Measurements from ENCODE around the gene VPS13C. TPM values are rescaled to one million over a fixed set of nuclear protein-coding genes. Genes with fewer than 3 reads are reported as not detected.

The VPS13C gene
- total RNA-seq, 1 experiment from 2014 or later, result 23.4 TPM

GRCh38 chr15:62075595-62076277 is 15.5 kb upstream of the VPS13C start:
- in situ Hi-C loops (cut with HindIII; ENCODE audit: low sequenced_read_pairs), result no loop called here
- no peak for DNase-seq (ENCODE audit: low spot score)

- in situ Hi-C loops (cut with HindIII; ENCODE audit: low sequenced_read_pairs), result no loop called here
- peak; percentile 64 for DNase-seq (ENCODE audit: low spot score)
Observed at GRCh38 chr15:62071711-62072308, 11.6 kb upstream of the VPS13C start.

- DNase-seq (ENCODE audit: low spot score), result no peak
- in situ Hi-C loops (cut with HindIII; ENCODE audit: low sequenced_read_pairs), result no loop called here
Observed at GRCh38 chr15:62069551-62069950, 9.3 kb upstream of the VPS13C start.

- no peak for DNase-seq (ENCODE audit: low spot score)
- in situ Hi-C loops (cut with HindIII; ENCODE audit: low sequenced_read_pairs), result no loop called here
Observed at GRCh38 chr15:62068810-62069167, 8.5 kb upstream of the VPS13C start.

GRCh38 chr15:62068071-62068809 is 8.0 kb upstream of the VPS13C start:
- DNase-seq (ENCODE audit: low spot score), result no peak
- in situ Hi-C loops (cut with HindIII; ENCODE audit: low sequenced_read_pairs), result no loop called here

- peak; percentile 35 for DNase-seq (ENCODE audit: low spot score)
- in situ Hi-C loops (cut with HindIII; ENCODE audit: low sequenced_read_pairs), result no loop called here
Observed at GRCh38 chr15:62067448-62068044, 7.3 kb upstream of the VPS13C start.

- in situ Hi-C loops (cut with HindIII; ENCODE audit: low sequenced_read_pairs), result no loop called here
- DNase-seq (ENCODE audit: low spot score), result peak; percentile 72
Observed at GRCh38 chr15:62066663-62067447, 6.6 kb upstream of the VPS13C start, which contains the start of gene C2CD4A. TSS of gene C2CD4A (plus strand) at chr15:62066977. CDS start at chr15:62067614, 637 bp downstream.

- no peak for DNase-seq (ENCODE audit: low spot score)
- in situ Hi-C loops (cut with HindIII; ENCODE audit: low sequenced_read_pairs), result no loop called here
Observed at GRCh38 chr15:62063825-62064635, 3.8 kb upstream of the VPS13C start.

GRCh38 chr15:62060896-62061280 is 641 bp upstream of the VPS13C start:
- in situ Hi-C loops (cut with HindIII; ENCODE audit: low sequenced_read_pairs), result no loop called here
- DNase-seq (ENCODE audit: low spot score), result no peak

- in situ Hi-C loops (cut with HindIII; ENCODE audit: low sequenced_read_pairs), result no loop called here
- DNase-seq (ENCODE audit: low spot score), result peak; percentile 57
Observed at GRCh38 chr15:62059816-62060112, 483 bp downstream of the VPS13C start.

- no peak for DNase-seq (ENCODE audit: low spot score)
- in situ Hi-C loops (cut with HindIII; ENCODE audit: low sequenced_read_pairs), result no loop called here
Observed at GRCh38 chr15:62059108-62059815, 985 bp downstream of the VPS13C start.

- in situ Hi-C loops (cut with HindIII; ENCODE audit: low sequenced_read_pairs), result no loop called here
- no peak for DNase-seq (ENCODE audit: low spot score)
Observed at GRCh38 chr15:62058327-62059028, 1.8 kb downstream of the VPS13C start.

- in situ Hi-C loops (cut with HindIII; ENCODE audit: low sequenced_read_pairs), result no loop called here
- DNase-seq (ENCODE audit: low spot score), result no peak
Observed at GRCh38 chr15:62057341-62057980, 2.8 kb downstream of the VPS13C start.

GRCh38 chr15:62054979-62055378 is 5.3 kb downstream of the VPS13C start:
- in situ Hi-C loops (cut with HindIII; ENCODE audit: low sequenced_read_pairs), result no loop called here
- DNase-seq (ENCODE audit: low spot score), result no peak

- in situ Hi-C loops (cut with HindIII; ENCODE audit: low sequenced_read_pairs), result no loop called here
- no peak for DNase-seq (ENCODE audit: low spot score)
Observed at GRCh38 chr15:62053439-62054085, 6.7 kb downstream of the VPS13C start.

GRCh38 chr15:62052713-62053112 is 7.5 kb downstream of the VPS13C start:
- DNase-seq (ENCODE audit: low spot score), result no peak
- in situ Hi-C loops (cut with HindIII; ENCODE audit: low sequenced_read_pairs), result no loop called here

- DNase-seq (ENCODE audit: low spot score), result no peak
- in situ Hi-C loops (cut with HindIII; ENCODE audit: low sequenced_read_pairs), result no loop called here
Observed at GRCh38 chr15:62051166-62051565, 9.1 kb downstream of the VPS13C start.
